ENCODE results near the gene SLC25A13. TPM values are rescaled to one million over a fixed set of nuclear protein-coding genes. Genes with fewer than 3 reads are reported as not detected.

SLC25A13 gene
- polyA plus RNA-seq, 1 of the 3 experiments (the other 2 are of a cell fraction) = 16.0 TPM

DNA sequence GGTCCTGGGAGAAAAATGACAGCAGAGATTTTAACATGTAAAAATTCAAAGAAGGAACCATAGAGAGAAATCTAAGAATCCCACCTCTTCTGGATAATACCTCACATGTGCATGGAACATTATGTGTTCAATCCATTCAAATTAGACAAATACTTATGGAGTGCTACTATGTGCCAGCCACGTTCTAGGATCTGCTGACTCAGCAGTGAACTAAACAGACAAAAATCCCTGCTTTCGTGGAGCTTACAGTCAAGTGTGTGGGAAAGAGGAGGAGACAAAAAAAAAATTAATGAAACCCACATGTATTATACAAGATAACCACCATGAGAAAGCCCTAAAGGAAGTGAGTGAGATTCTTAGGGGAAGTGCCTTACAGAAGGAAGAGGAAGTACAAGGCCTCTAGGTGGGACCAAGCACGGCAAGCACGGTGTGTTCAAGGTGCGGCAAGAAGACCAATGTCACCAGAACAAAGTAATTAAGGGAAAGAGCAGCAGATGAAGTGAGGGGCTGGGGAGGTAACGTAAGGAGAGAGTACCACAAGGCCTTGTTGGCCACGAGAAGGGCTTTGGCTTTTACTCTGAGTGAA, 71.0 kb downstream of the SLC25A13 start:
- no peaks in the 10 kb centered on the region for H3K27me3 ChIP-seq (ENCODE audit: insufficient read depth)
- no peak overlapping the region for H3K4me3 ChIP-seq (ENCODE audit: low read depth in 2 of 2, low read length in 1 of 2)
- 93% methylated on average over 7 of the region's 7 CpGs for WGBS (ENCODE audit: low lambda C conversion rate)
- DNase-seq = no peak
- no peaks in the 10 kb centered on the region for H3K9me2 ChIP-seq
- ChIA-PET POLR2A (interaction anchor here (0.6 kb wide), 1 partner anchor 36 kb away, joined by 3 read pairs; no protein-coding TSS in a partner anchor), CTCF (interaction anchor here (1.3 kb wide), 1 partner anchor 12 kb away, joined by 4 read pairs; no protein-coding TSS in a partner anchor)
- no peak overlapping the region for H3K9ac ChIP-seq
- no peak overlapping the region for H3K27ac ChIP-seq (ENCODE audit: low read depth in 2 of 2, low read length in 1 of 2)
- no peaks in the 10 kb centered on the region; the same call in 1 of the 2 replicates for H4K20me1 ChIP-seq (ENCODE audit: insufficient read depth)
- no peaks in the 10 kb centered on the region for H3F3A ChIP-seq (replicated peaks; ENCODE audit: insufficient read depth)
- peaks cover 0 to 7% of the 10 kb centered on the region in 2 experiments for H3K36me3 ChIP-seq (replicated peaks in 1 of 2; ENCODE audit: control insufficient read depth in 1 of 2, insufficient read depth in 2 of 2, low read length in 1 of 2)
- TF ChIP-seq FOXJ3 (CRISPR knock-in tag; IDR thresholded peaks at IDR 0.05) (no peak), FOSL2 (IDR thresholded peaks at IDR 0.05; ENCODE audit: borderline replicate concordance, low read depth) (no peak), SMC3 (IDR thresholded peaks at IDR 0.05; ENCODE audit: low read depth, low read length) (no peak), ELF1 (IDR thresholded peaks at IDR 0.05) (no peak), JUND (IDR thresholded peaks at IDR 0.05) (no peak), YY1 (IDR thresholded peaks at IDR 0.05; ENCODE audit: low read depth) (no peak)
- TF ChIP-seq, protein P1, sequence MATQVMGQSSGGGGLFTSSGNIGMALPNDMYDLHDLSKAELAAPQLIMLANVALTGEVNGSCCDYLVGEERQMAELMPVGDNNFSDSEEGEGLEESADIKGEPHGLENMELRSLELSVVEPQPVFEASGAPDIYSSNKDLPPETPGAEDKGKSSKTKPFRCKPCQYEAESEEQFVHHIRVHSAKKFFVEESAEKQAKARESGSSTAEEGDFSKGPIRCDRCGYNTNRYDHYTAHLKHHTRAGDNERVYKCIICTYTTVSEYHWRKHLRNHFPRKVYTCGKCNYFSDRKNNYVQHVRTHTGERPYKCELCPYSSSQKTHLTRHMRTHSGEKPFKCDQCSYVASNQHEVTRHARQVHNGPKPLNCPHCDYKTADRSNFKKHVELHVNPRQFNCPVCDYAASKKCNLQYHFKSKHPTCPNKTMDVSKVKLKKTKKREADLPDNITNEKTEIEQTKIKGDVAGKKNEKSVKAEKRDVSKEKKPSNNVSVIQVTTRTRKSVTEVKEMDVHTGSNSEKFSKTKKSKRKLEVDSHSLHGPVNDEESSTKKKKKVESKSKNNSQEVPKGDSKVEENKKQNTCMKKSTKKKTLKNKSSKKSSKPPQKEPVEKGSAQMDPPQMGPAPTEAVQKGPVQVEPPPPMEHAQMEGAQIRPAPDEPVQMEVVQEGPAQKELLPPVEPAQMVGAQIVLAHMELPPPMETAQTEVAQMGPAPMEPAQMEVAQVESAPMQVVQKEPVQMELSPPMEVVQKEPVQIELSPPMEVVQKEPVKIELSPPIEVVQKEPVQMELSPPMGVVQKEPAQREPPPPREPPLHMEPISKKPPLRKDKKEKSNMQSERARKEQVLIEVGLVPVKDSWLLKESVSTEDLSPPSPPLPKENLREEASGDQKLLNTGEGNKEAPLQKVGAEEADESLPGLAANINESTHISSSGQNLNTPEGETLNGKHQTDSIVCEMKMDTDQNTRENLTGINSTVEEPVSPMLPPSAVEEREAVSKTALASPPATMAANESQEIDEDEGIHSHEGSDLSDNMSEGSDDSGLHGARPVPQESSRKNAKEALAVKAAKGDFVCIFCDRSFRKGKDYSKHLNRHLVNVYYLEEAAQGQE (IDR thresholded peaks at IDR 0.05; ENCODE audit: low read depth, low read length) = no peak
- H2AFZ ChIP-seq (ENCODE audit: low read depth) = no peak overlapping the region
- H3K4me1 ChIP-seq (ENCODE audit: control insufficient read depth in 1 of 2, insufficient read depth in 2 of 2, low read depth in 1 of 2, low read length in 1 of 2) = no peaks in the 10 kb centered on the region
- H3K9me3 ChIP-seq = no peaks in the 10 kb centered on the region
- H3K79me2 ChIP-seq (ENCODE audit: insufficient read depth) = peaks cover 14% of the 10 kb centered on the region
- no peak overlapping the region for H3K4me2 ChIP-seq

DNA sequence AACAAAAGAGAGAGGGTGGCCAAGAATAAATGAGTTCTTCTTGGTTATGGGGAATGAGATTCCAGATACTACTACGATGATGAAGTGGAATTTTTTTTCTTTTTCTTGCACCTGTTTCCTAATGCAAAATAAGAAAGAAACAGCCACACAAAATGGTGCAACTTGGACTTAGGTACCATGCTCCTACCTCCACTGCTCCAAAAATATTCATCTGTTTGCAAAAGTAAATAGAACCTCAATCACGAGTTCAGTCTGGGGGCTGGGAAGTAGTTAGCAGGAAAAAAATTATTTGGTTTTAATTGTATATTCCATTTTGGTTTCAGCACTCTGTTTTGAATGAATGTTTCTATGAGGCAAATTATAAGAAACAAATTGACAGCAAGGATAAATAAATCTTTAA, 73.5 kb downstream of the SLC25A13 start:
- ChIA-PET CTCF (no interaction called here), POLR2A (no interaction called here)
- Histone ChIP-seq H3K4me2 (no peak overlapping the region), H4K20me1 (ENCODE audit: insufficient read depth) (no peaks in the 10 kb centered on the region; the same call in 1 of the 2 replicates), H3K9ac (no peak overlapping the region), H3K27ac (ENCODE audit: low read depth in 2 of 2, low read length in 1 of 2) (no peak overlapping the region), H3K9me2 (no peaks in the 10 kb centered on the region), H3K27me3 (ENCODE audit: insufficient read depth) (no peaks in the 10 kb centered on the region), H3F3A (replicated peaks; ENCODE audit: insufficient read depth) (no peaks in the 10 kb centered on the region), H3K79me2 (ENCODE audit: insufficient read depth) (peaks cover 11% of the 10 kb centered on the region; the same call in 1 of the 2 replicates), H3K4me3 (ENCODE audit: low read depth in 2 of 2, low read length in 1 of 2) (no peak overlapping the region), H3K4me1 (ENCODE audit: control insufficient read depth in 1 of 2, insufficient read depth in 2 of 2, low read depth in 1 of 2, low read length in 1 of 2) (no peaks in the 10 kb centered on the region; a peak in 1 of 4 replicates), H2AFZ (ENCODE audit: low read depth) (no peak overlapping the region), H3K9me3 (no peaks in the 10 kb centered on the region), H3K36me3 (replicated peaks in 1 of 2; ENCODE audit: control insufficient read depth in 1 of 2, insufficient read depth in 2 of 2, low read length in 1 of 2) (peaks cover 0 to 7% of the 10 kb centered on the region in 2 experiments)
- TF ChIP-seq, protein P1 (IDR thresholded peaks at IDR 0.05; ENCODE audit: low read depth, low read length) = no peak
- WGBS (ENCODE audit: low lambda C conversion rate) = 85% methylated on average over 2 of the region's 2 CpGs
- DNase-seq = no peak
